Small intestine (tissue), 7 donors: ENCODE measurements around the gene FUT1. TPM values are rescaled to one million over a fixed set of nuclear protein-coding genes. Genes with fewer than 3 reads are reported as not detected.
"Not testable (repeated sequence)": the region's sequence is repeated elsewhere in the genome, so short reads cannot be mapped to it uniquely, and the experiment has no call there.

ENCODE experiments used
- DNase-seq, 2 donors: peaks; one replicate each; pipeline versions ENCODE4 v3.0.0 to v3.0.0-alpha.2; 2013
- FAIRE-seq: peaks from 2 replicates; lab custom pipeline; 2012; peaks lifted over from hg19 to GRCh38; lab: Jason Lieb, UNC
- H3K27ac ChIP-seq, 3 donors: one replicate each; pipeline ENCODE4 v1.5.1; 2013; ENCODE audit warnings: low read length in 2 of 3, mild to moderate bottlenecking in 2 of 3, control low read depth in 1 of 3, inconsistent platforms in 1 of 3, low read depth in 1 of 3, moderate library complexity in 1 of 3
- H3K27me3 ChIP-seq, 3 donors: one replicate each; pipeline ENCODE4 v1.6.1; 2013; ENCODE audit warnings: low read length in 3 of 3, inconsistent platforms in 1 of 3; ENCODE audit not compliant: control insufficient read depth in 3 of 3, insufficient read depth in 3 of 3
- H3K36me3 ChIP-seq, 3 donors: one replicate each; pipeline ENCODE4 v1.6.1; 2013; ENCODE audit warnings: low read length in 3 of 3, inconsistent platforms in 1 of 3, low read depth in 1 of 3, mild to moderate bottlenecking in 1 of 3, moderate library complexity in 1 of 3; ENCODE audit not compliant: control insufficient read depth in 3 of 3, insufficient read depth in 2 of 3
- H3K4me1 ChIP-seq, 3 donors: one replicate each; pipeline ENCODE4 v1.6.1; 2013; ENCODE audit warnings: low read length in 2 of 3, inconsistent platforms in 1 of 3, low read depth in 1 of 3, mild to moderate bottlenecking in 1 of 3, moderate library complexity in 1 of 3; ENCODE audit not compliant: control insufficient read depth in 3 of 3, insufficient read depth in 2 of 3
- H3K4me3 ChIP-seq, 3 donors: one replicate each; pipeline ENCODE4 v1.5.1; 2013; ENCODE audit warnings: low read length in 3 of 3, control low read depth in 1 of 3, inconsistent platforms in 1 of 3, low read depth in 1 of 3, mild to moderate bottlenecking in 1 of 3, moderate library complexity in 1 of 3
- H3K9me3 ChIP-seq, 2 donors: one replicate each; pipeline ENCODE4 v1.6.1; 2013; ENCODE audit warnings: low read depth in 1 of 2, low read length in 1 of 2; ENCODE audit not compliant: control insufficient read depth in 2 of 2, insufficient read depth in 1 of 2
- WGBS, 3 donors: extraction: QIAGEN DNeasy Blood & Tissue Kit; methylation state at CpG; one replicate each; pipeline ENCODE4 v1.1.7; 2013; 5-methylcytosine and 5-hydroxymethylcytosine counted together
- polyA plus RNA-seq, 4 donors: library from polyadenylated mRNA; stranded (reverse) in 3 of 4; unstranded in 1 of 4; fragments of 200-250 nt in 3 of 4; fragments of 120-200 nt in 1 of 4; gene quantifications; one replicate each; pipeline versions ENCODE4 v1.2.1 to v1.2.3, GENCODE V29; 2013
- donor health status: healthy with polysubstance abuse.
- donor health status: control.
- donor health status: control.
- donor health status: Bipolar disorder and iron deficiency.
- donor health status: healthy.

Gene FUT1
- polyA plus RNA-seq, 4 donors, result 0.22 to 7.8 (median 1.1) TPM

DNA sequence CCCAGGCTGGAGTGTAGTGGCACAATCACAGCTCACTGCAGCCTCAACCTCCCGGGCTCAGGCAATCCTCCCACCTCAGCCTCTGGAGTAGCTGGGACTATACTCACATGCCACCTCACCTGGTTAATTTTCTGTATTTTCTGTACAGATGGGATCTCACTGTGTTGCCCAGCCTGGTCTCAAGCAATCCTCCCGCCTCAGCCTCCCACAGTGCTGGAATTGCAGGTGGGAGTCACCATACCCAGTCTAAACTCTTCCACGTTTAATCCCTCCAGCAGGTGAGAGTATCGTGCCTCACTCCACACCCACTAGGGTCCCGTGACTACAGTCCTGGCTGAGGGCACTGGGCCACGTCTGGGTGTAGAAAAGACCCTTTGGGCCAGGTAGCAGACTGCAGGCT lies 41.9 kb upstream of the FUT1 start:
- Histone ChIP-seq H3K4me1 (peaks cover 0 to 16% (median 0%) of the 10 kb centered on the region in 3 donors), H3K4me3 (no peak overlapping the region), H3K9me3 (no peaks in the 10 kb centered on the region), H3K27ac (no peak overlapping the region), H3K36me3 (peaks cover 0 to 41% (median 0%) of the 10 kb centered on the region in 3 donors), H3K27me3 (no peaks in the 10 kb centered on the region)
- no peak for DNase-seq
- WGBS, 3 donors, result 77 to 87% (median 82%) methylated on average over 6 of the region's 6 CpGs
- FAIRE-seq, result no peak

DNA sequence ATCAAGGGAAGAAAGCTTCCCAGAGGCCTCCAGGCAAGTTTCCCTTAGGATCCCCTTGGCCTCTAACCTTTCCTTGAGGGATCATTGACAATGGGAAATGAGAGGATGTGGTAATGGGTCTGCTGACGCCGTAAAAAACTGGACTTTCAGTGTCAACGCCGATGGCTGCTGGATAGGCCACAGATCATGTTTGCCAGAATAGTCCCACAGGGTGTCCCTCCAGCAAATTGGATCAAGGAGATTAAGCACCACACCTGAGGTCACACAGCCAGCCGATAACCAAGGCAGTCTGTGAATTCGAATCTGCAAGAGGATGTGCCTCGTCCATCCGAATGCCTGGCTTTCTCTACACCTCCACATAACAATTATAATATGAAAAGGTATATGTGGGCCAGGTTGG lies 40.8 kb upstream of the FUT1 start:
- WGBS, 3 donors, result 74 to 86% (median 75%) methylated on average over 8 of the region's 8 CpGs
- Histone ChIP-seq H3K4me3 (no peak overlapping the region), H3K36me3 (peaks cover 0 to 32% (median 0%) of the 10 kb centered on the region in 3 donors), H3K4me1 (peaks cover 0 to 16% (median 0%) of the 10 kb centered on the region in 3 donors), H3K9me3 (no peaks in the 10 kb centered on the region), H3K27ac (no peak overlapping the region), H3K27me3 (no peaks in the 10 kb centered on the region)
- DNase-seq, result no peak
- no peak for FAIRE-seq

DNA sequence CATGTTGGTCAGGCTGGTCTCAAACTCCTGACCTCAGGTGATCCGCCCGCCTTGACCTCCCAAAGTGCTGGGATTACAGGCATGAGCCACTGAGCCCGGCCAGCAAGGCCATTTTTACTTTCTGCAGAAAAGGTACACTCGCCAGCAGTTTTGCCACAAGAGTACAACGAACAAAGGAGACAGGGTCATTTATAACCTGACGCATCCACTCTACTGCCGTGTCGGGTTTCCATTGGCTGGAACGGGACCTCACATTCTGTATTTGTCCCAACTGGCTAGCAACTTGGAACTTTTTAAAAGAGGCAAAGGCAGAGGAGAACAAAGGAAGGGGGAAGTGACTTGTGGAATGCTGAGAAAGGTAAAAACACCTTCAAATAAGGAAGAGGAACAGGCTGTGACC lies 34.9 kb upstream of the FUT1 start:
- not testable (repeated sequence) for FAIRE-seq

DNA sequence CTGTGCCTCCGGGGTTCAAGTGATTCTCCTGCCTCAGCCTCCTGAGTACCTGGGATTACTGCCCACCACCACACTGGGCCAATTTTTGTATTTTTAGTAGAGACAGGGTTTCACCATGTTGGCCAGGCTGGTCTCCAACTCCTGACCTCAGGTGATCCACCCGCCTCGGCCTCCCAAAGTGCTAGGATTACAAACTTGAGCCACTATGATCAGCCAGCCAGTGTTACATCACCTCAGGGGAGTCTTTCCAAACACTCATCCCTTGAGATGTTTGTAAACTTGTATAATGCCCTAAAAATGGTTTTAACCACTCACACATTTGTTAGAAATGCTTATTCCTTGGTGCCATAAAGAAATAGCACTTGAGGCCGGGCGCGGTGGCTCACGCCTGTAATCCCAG lies 34.0 kb upstream of the FUT1 start:
- not testable (repeated sequence) for DNase-seq, H3K9me3 ChIP-seq, H3K4me3 ChIP-seq, H3K36me3 ChIP-seq, FAIRE-seq, H3K27me3 ChIP-seq, H3K27ac ChIP-seq
- H3K4me1 ChIP-seq, result peaks cover 0 to 12% (median 3%) of the 10 kb centered on the region in 3 donors
- WGBS, 3 donors, result 86 to 94% (median 91%) methylated on average over 7 of the region's 7 CpGs

More for the DNA sequence above, 34.9 kb upstream of the FUT1 start:
- not testable (repeated sequence) for DNase-seq, H3K27me3 ChIP-seq, H3K36me3 ChIP-seq, H3K9me3 ChIP-seq, H3K4me3 ChIP-seq, H3K27ac ChIP-seq, H3K4me1 ChIP-seq
- 87 to 89% (median 88%) methylated on average over 9 of the region's 9 CpGs for WGBS, 3 donors

DNA sequence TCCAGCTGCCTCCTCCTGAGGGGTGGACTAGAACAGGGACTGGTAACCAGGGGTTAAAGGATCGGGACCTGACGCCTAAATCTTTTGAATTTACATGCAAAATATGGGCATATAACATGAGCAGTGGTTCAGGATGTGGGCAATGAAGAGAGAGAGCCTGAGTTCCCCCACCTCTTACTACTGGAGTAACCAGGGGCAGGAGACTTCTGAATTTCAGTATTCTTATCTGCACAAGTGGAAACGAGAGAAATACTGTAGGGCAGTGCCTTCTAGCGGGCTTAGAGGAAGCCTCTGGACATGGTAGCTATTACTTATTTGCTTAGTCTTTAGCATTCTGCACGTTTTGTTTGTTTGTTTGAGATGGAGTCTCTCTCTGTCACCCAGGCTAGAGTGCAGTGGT lies 32.1 kb upstream of the FUT1 start:
- Histone ChIP-seq H3K9me3 (peaks cover 0 to 2% of the 10 kb centered on the region in 2 donors), H3K36me3 (no peaks in the 10 kb centered on the region), H3K4me1 (peaks cover 0 to 24% (median 9%) of the 10 kb centered on the region in 3 donors), H3K4me3 (no peak overlapping the region), H3K27me3 (peaks cover 0 to 3% (median 0%) of the 10 kb centered on the region in 3 donors), H3K27ac (no peak overlapping the region)
- WGBS, 3 donors, result 30 to 57% (median 36%) methylated on average over 5 of the region's 5 CpGs
- no peak for FAIRE-seq
- peak in 1 of 2 donors; percentile 27 for DNase-seq

DNA sequence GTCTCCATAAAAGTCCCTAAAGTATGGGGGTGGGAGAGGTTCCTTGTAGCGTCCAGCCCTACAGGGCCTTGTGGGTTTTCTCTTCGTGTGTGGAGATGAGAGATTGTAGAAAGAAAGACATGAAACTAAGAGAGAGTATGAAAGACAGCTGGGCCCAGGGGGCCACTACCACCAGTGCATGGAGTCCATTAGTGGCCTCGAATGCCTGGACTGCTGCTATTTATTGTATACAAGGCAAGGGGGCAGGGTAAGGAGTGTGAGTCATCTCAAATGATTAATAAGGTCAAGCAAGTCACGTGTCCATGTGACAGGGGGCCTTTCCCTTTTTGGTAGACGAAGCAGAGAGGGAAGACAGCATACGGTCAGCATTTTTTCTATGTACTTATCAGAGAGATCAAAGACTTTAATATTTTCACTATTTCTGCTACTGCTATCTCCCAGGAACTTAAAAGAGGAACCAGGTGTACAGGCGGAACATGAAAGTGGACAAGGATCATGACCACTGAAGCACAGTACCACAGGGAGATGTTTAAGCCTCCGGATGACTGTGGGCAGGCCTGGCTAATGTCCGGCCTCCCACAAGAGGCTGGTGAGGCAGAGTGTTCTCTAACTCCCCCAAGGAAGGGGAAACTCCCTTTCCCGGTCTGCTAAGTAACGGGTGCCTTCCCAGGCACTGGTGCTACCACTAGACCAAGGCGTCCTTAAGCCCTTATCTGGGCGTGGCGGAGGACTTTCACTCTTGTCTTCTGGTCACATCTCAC lies 28.4 kb upstream of the FUT1 start:
- H3K27ac ChIP-seq, result peak overlapping the region; percentile 47 to 81 (median 47)
- WGBS, 3 donors, result 20 to 37% (median 28%) methylated on average over 14 of the region's 14 CpGs
- peak; percentile 62 to 80 for DNase-seq
- peaks cover 0 to 27% (median 9%) of the 10 kb centered on the region in 3 donors for H3K4me1 ChIP-seq
- H3K27me3 ChIP-seq, result peaks cover 0 to 3% (median 0%) of the 10 kb centered on the region in 3 donors
- H3K9me3 ChIP-seq, result peaks cover 0 to 2% of the 10 kb centered on the region in 2 donors
- no peak for FAIRE-seq
- H3K4me3 ChIP-seq, result no peak overlapping the region
- no peaks in the 10 kb centered on the region for H3K36me3 ChIP-seq

DNA sequence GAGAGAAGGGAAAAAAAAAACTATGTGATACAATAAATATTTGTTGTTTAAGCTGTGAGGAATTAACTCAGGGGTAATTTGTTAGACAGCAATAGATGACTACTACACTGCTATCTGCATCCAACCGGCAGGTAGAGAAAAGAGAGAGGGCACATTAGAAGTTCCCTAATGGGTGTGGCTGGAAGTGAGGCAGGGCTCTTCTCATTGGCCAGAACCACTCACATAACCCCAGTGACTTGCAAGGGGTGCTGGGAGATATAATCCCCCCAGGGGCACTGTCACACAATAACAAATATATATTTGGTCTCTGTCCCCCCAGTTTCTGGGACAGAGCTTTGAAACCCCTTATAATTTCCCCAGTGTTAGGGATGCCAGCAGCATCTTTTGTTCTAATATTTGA lies 27.2 kb upstream of the FUT1 start:
- no peaks in the 10 kb centered on the region for H3K36me3 ChIP-seq
- H3K4me3 ChIP-seq, result no peak overlapping the region
- 0 to 31% (median 26%) methylated on average over 1 of the region's 1 CpG for WGBS, 3 donors
- peaks cover 0 to 3% (median 0%) of the 10 kb centered on the region in 3 donors for H3K27me3 ChIP-seq
- H3K9me3 ChIP-seq, result peaks cover 0 to 2% of the 10 kb centered on the region in 2 donors
- DNase-seq (peak in 1 of 2 donors; percentile 12), FAIRE-seq (no peak)
- H3K4me1 ChIP-seq, result peaks cover 0 to 27% (median 9%) of the 10 kb centered on the region in 3 donors
- no peak overlapping the region for H3K27ac ChIP-seq

- H3K4me3 ChIP-seq, result no peak overlapping the region
- peaks cover 0 to 2% of the 10 kb centered on the region in 2 donors for H3K9me3 ChIP-seq
- H3K27ac ChIP-seq, result no peak overlapping the region
- H3K27me3 ChIP-seq, result peaks cover 0 to 3% (median 0%) of the 10 kb centered on the region in 3 donors
- H3K36me3 ChIP-seq, result no peaks in the 10 kb centered on the region
- peaks cover 0 to 25% (median 9%) of the 10 kb centered on the region in 3 donors for H3K4me1 ChIP-seq
- FAIRE-seq (no peak), DNase-seq (no peak)
- 84 to 91% (median 88%) methylated on average over 12 of the region's 12 CpGs for WGBS, 3 donors
Measured at GRCh38 chr19:48777720-48778119, 25.3 kb upstream of the FUT1 start.
